Umbilical cord (tissue), 2 donors: ENCODE data around the gene CHM. TPM values are rescaled to one million over a fixed set of nuclear protein-coding genes. Genes with fewer than 3 reads are reported as not detected.
"Not testable (repeated sequence)": the region's sequence is repeated elsewhere in the genome, so short reads cannot be mapped to it uniquely, and the experiment has no call there.

Source experiments
- DNase-seq: peaks from one replicate; pipeline ENCODE4 v3.0.0-alpha.2; 2015; ENCODE audit warnings: low spot score
- total RNA-seq: library from RNA; depleted of rRNA; stranded (reverse); fragments of >200 nt; gene quantifications from one replicate; pipeline ENCODE4 v1.2.3, GENCODE V29; 2014; ENCODE audit warnings: low replicate concordance; ENCODE audit not compliant: insufficient read depth

Gene CHM
- 33.9 TPM for total RNA-seq

- peak; percentile 95 for DNase-seq
Measured at GRCh38 chrX:86047174-86047935, at the start of gene CHM. Gene CHM (minus strand): TSS chrX:86047558. CDS start chrX:86047532, 26 bp downstream.

- no peak for DNase-seq
Measured at GRCh38 chrX:86078650-86079049, 31.3 kb upstream of the CHM start.

- DNase-seq = no peak
Measured at GRCh38 chrX:86066998-86067397, 19.6 kb upstream of the CHM start.

- DNase-seq = no peak
Measured at GRCh38 chrX:86061407-86061806, 14.0 kb upstream of the CHM start.

GRCh38 chrX:86051741-86052140, 4.4 kb upstream of the CHM start:
- no peak for DNase-seq

- DNase-seq = no peak
Measured at GRCh38 chrX:86047936-86048280, 550 bp upstream of the CHM start.

GRCh38 chrX:86044216-86044615, 3.1 kb downstream of the CHM start:
- no peak for DNase-seq

GRCh38 chrX:86039625-86040568, 7.5 kb downstream of the CHM start:
- no peak for DNase-seq

GRCh38 chrX:86033385-86033784, 14.0 kb downstream of the CHM start:
- no peak for DNase-seq

GRCh38 chrX:86028681-86029080, 18.7 kb downstream of the CHM start:
- DNase-seq = peak; percentile 6

- DNase-seq = no peak
Measured at GRCh38 chrX:86023811-86024210, 23.5 kb downstream of the CHM start.

- DNase-seq = peak; percentile 1
Measured at GRCh38 chrX:86021652-86022289, 25.6 kb downstream of the CHM start.

GRCh38 chrX:86016139-86016538, 31.2 kb downstream of the CHM start:
- no peak for DNase-seq

GRCh38 chrX:86014959-86015358, 32.4 kb downstream of the CHM start:
- DNase-seq = not testable (repeated sequence)

- DNase-seq = no peak
Measured at GRCh38 chrX:86014421-86014820, 32.9 kb downstream of the CHM start.

GRCh38 chrX:86013792-86014191, 33.6 kb downstream of the CHM start:
- no peak for DNase-seq

GRCh38 chrX:86012188-86012587, 35.2 kb downstream of the CHM start:
- peak; percentile 7 for DNase-seq

- not testable (repeated sequence) for DNase-seq
Measured at GRCh38 chrX:86009803-86010202, 37.6 kb downstream of the CHM start.

- DNase-seq = not testable (repeated sequence)
Measured at GRCh38 chrX:86007891-86008290, 39.5 kb downstream of the CHM start.

- DNase-seq = no peak
Measured at GRCh38 chrX:86002076-86002896, 45.1 kb downstream of the CHM start.

- DNase-seq = no peak
Measured at GRCh38 chrX:85998954-85999353, 48.4 kb downstream of the CHM start.
